Stimulated activated CD4-positive, alpha-beta T cell treated with anti-CD3 and anti-CD28 coated beads, Interleukin-12 subunit alpha, Interleukin-12 subunit beta, amount 100 ng/mL, for 4 hours (primary cell): ENCODE results near the gene KCNIP1.

Experiments
- DNase-seq: peaks from one replicate; pipeline ENCODE4 v3.0.0-alpha.2; 2020

KCNIP1 gene

DNA sequence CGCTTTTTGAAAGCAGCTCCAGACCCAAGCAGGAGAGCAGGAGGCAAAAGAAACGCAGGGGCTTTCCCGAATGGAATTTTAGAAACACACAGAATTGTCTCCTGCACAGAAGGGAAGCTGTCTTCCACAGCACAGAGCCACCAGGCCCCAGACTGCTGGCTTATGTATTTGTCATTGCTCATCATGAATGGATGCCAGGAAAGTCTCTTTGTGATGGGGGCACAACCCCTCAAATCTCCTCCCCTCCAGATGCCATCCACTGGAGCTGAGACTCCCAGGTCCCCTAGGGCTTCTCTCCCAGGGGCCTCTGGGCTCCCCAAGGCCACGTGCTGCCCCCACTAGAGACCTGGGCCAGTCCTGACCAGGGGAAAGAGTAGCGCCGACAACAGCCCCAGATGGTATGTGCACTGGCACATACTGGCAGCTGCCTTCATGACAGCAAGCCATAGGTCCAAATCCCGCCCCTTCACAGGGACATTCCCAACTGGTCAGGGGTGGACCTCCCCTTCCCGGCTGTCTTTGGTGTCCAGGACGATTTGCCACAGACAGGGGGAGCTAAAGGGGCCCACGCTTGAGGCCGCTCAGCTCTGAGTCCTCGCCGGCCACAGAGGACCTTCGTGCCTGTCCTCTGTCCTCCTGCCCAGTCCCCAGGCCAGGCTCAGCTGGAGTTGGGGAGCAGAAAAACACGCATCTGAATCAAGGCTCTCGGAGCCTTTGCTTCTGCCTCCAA is 127.8 kb downstream of the KCNIP1 start:
- no peak for DNase-seq

DNA sequence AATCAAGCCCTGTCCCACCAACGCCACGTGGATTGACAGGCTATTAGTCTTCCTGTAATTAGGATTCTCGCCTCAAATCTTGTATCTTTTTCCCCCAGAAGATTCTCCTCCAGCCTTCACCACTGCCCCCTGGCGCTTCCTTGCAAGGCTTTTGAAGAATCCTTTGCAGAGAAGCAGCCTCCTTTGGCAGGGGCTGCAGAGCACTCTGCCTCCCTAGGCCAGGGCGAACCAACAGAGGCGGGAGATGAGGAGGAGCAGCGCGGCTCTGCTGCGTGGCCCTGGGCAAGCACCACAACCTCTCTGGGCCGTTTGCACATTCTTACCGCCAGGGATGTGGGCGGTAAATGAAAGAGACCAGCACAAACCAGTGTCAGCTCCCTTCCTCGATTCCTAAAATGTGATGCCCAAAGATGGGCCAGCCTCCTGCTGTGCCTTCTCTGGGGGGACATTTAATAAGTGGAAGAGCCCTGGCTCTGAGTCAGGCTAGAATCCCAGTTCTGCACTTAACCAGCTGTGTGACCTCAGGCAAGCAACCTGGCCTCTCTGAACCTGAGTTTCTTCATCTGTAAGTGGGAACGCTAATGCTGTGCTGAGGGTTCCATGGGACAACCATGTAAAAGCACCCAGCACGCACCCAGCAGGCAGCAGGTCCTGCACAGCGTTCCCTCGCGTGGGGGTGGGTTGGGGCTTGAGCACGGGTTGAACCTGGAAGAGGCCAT is 128.6 kb downstream of the KCNIP1 start:
- no peak for DNase-seq

DNA sequence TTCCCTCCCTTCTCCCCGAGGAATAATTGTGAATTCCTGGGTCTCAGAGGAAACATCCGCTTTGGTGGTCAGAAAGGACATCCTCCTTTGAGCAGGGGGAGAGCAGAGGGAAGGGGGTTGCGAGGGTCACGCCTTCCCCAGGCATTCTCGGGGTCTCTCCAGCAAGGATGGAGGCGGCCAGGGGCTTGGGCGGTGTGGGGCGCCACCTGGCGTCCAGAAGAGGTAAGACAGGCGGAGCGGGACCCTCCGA is 129.1 kb downstream of the KCNIP1 start:
- DNase-seq, result peak; percentile 62

DNA sequence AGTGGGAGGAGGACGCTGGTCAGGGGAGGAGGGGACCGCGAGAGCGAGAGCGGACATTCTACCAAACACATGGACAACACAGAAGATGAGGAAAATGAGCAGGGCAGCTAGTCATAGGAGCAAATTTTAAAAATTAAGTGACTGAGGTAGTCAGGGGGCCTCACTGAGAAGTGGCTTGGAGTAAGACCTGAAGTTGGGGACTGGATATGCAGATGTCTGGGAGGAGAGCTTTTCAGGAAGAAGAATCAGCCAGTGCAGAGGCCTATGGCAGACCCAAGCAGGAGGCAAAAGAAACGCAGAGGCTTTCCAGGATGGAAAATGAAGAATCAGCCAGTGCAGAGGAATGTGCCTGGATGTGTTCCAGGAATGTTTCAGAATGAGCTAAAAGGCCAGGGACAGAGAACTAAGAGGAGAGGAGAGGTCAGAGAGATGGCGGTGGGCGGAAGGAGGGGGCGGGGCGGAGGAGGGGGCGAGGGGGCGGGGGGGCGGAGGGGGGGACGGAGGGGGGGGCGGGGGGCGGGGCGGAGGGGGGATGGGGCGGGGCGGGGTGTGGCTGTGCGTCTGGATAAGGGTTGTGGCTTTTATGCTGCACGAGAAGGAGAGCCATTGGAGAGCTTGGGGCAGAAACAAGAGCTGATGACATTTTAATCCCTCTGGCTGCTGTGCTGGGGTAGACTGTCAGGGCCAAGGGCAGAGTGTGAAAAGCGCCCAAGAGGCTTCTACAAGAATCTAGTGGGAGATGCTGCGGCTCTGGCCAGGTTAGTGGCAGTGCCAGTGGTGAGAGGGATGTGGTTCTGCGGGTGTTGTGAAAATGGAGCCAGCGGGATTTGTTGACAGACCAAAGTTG is 129.6 kb downstream of the KCNIP1 start:
- DNase-seq, result no peak

DNA sequence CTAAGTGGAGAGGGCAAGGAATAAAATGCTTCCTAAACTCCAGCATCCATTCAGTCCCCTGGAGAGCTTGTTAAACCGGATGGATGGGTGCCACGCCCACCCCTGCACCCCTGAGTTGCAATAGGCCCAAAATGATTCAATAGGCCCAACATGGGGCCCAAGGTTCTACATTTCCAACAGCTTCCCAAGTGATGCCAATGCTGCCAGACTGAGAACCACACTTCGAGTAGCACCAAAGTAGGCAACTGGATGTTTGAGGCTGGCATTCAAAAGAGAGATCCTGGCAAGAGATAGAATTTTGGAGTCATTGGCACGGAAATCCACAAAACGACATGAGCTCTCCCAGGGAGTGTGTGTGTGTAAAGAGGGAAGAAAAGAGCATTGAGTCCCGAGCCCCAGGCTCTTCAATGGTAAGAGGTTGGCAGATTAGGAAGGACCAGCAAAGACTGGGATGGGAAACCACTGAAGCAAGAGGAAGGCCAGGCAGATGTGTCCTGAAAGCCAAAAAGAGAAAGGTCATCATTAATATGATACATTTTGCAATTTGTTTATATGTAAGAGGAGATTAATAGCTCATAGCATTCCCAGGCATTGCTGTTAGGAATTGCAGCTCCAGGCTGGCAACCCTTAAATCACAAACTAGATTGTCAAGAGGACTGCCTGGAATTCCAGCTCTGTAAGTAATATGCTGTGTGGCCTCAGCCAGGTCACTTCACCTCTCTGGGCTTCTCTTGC is 130.6 kb downstream of the KCNIP1 start:
- no peak for DNase-seq

DNA sequence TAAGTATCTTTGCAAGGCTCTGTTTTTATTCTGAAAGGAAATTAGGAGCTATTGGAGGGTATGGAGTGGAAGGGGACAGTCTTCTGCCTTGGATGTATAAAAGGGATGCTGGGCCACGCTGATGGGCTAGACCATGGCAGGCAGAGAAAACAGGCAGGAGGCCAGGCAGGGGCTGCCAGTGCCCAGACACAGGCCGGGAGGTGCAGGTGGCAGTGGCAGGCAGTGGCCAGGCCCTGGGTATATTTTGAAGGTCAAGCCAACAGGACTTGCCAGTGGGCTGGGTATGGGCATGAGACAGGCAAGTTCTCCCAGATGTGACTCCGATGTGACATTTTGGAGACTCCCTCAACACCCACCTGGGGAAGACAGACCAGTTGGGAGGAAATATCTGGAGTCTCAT is 131.9 kb downstream of the KCNIP1 start:
- DNase-seq, result no peak

DNA sequence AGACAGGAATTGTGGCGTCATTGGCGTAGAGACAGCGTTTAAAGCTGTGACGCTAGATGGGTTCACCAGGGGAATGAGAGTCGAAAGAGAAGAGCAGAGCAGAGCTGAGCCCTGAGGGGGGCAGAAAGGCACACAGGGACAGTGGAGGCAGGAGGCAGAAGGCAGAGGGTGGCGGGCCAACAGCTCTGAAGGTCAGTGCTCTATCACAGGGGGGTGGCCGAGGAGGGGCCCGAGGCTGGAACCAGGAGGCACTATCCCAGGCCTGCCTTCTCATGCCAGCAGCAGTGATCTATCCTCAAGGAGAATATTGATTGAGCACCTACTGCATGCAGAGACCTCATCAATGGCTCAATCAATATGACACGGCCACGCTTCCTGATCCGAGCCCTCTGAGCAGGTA is 132.4 kb downstream of the KCNIP1 start:
- no peak for DNase-seq

DNA sequence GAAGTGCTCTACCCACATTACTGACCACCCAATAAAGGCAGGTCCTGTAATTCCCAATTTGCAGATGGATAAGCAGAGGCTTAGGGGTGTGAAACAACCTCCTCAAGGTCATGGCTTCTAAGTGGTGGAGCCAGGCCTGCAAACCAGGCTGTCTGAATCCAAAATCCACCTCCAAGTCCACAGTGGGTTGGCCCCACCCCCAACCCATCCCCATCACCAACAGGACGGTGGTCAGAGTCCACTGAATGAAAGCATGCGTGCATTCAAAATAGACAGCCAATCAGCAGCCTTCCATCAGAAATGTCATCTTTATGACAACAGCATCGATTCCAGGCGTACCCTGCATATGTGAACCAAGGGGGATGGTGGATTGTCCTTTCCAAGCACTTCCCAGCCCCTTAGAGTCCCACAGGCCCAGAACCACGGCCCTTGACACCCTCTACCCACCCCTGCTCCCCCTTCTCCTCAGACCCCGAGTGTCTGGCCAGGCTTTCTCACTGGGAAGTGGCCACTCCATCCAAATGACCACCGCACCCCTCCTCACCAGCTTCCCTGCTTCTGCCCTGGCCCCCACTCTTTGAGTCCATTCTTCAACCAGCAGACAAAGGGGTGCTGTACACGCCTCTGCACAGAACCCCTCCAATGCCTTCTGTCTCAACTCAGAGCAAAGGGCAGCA is 133.1 kb downstream of the KCNIP1 start:
- no peak for DNase-seq

DNA sequence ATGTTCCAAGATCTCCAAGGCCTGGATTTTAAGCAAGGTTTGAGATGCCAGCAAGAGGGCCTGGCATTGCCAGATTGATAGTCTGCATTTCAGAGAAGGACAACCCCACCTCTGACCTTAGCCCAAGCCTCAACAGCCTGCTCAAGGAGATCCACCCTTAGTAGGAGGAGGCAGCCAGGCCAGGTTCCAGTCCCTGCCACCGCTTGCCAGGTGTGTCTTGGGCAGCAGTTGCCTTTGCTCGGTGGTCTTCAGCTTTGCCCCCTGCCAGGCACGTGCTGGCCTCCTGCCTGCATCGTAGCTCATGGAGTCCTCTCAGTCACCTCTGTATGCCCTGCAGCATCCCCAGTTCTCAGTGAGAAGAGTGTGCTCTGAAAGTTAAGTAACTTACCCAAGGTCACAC is 134.2 kb downstream of the KCNIP1 start:
- DNase-seq, result no peak

DNA sequence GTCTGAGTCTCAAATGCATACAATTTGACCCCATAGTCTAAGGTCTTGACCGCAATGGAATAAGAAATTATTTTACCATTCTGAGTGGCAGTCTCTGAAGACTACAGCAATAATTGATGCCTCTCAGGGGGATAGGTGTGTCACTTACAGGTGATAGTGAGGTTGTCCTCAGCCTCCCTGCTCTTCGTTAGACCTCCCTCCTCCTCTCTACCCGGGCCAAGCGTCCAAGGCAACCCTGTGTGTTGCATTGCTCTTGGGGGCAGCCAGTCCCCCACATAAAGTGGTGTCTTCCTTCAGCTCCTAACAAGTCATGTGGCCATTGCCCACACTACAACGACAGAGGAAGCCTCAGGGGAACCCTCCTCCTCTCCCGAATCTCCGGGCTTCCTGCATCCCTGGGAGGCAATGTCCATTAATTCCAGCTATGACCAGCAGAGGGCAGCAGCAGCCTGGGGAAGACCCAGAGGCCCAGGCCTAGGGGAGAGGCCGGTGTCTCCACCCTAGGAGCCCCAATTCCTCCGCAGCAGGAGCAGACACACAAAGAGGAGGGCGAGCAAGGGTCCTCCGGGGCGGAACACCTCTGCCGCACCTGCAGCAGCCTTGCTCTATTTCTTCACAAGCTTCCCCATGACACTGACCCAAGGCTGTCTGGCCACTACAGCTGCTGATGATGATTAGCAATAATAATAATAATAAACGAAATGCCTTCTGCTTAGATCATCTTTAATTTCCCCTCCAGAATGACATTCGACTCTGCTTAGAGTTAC is 134.8 kb downstream of the KCNIP1 start:
- DNase-seq, result peak; percentile 64

DNA sequence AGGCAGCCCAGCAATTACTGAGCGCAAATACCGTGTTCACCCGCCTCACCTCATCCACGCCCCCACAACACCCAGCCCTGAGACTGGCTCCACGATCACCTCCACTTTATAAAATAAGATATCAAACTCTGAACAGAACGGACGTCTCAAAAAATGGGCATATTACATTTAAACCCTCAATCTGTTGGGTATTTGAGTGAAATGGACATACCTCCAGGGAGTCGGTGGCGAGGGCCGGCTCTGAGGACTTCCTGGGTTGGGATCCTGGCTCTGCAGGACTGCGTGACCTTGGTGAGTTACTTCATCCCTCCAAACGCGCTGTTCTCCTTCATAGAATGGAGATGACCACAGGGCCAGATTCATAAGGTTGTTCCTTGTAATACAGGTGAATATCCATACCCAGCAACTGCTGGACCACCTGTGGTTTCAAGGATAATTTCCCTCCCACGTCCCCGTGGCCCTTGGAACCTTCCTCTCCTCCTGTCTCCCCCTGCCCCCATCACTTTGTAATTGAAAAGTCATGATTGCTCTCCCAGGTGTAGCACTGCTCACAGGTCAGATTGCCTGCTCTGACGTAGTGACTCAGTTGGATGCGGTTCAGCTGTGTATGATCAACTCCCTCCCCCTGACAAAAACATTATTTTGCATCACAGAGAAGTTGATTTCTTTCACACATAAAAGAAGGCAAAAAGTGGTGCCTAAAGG is 135.6 kb downstream of the KCNIP1 start:
- DNase-seq, result no peak

DNA sequence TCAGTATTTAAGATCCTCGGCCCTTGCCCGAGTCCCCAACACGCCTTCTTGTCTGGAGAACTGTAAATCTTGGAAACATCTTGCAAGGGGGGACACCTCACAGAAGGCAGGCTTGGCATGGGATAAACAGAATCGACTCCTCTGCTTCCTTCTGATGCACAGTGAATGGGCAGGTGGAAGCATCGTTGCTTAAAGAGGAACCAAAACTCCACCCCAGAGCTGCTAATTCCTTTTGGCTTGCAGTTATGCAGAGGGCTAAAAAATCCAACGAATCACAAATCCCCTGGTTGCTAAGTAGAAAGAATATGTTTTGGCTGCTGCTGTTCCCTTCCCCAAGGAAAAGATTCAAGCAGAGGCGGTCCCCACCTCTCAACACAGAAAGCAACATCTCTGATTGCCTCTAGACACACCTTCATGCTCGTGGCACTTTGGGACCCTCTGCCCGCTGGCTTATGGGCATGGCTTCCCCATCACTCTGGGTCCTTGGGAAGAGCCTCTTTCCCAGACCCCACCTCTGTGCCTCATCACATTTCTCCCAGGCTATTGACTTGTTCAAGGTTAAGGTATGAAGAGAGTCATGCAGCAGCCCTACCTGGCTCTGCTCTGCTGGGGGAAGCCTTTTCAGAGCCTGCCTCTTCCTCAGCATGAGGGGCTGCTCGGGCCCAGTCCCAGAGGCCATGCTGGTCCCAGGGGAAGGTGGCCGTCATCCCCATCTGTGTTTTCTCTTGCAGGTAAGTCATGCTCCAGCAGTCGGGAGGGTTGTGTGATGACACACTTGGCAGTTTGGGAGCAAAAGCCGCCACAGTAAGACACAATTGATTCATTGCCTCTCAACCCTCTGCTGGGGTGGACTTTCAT is 137.1 kb downstream of the KCNIP1 start:
- DNase-seq, result no peak

DNA sequence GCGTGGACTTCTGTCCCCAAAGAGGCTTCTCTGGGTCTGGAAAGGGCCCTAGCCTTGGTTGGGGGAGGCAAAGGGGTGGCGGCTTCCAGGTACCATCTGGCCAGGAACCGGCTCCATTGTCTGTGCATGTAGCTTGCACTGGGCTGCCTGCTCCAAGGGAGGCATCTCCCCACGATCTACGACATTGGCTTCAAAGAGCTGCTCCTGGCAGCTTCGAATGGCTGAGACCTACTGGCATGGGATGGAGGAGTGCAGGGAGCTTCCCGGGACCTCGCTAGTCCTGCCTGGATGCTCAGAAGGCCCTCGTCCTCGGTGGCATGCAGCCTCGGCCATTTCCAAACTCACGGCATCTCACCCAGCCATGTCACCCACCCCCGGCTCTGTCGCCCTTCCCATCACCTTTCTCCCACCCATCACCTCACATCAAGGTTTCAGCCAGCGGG is 137.8 kb downstream of the KCNIP1 start:
- no peak for DNase-seq

DNA sequence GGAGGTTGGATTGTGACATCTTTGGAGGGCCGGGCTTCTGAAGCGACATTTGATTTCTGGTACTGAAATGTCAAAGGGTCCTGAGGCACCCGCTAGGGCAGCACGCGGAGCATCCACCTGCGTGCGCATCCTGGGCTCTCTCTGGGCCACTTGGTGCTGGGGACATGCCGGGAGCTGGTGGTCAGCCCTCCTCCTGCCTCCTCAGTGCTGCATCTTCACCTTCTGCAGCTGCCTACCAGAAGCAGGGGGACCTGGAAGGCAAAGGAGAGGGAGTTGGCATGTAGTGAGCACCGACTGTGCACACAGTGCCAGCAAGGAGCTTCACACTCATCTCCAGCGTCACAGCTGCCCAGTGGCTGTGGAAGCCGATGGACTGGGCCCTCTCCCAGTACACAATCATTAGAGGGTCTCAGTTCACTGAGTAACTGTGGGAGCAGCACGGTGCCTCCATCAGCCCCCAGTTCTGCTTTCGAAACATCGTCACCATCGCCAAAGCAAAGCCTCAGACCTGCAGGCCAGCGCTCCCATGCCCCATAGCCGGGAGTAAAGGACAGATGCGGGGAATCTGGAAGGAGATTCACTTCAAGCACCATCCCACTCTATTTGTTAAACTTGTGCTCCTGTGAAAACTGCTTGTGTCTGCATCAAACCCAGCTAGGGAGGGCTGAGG is 138.4 kb downstream of the KCNIP1 start:
- no peak for DNase-seq

DNA sequence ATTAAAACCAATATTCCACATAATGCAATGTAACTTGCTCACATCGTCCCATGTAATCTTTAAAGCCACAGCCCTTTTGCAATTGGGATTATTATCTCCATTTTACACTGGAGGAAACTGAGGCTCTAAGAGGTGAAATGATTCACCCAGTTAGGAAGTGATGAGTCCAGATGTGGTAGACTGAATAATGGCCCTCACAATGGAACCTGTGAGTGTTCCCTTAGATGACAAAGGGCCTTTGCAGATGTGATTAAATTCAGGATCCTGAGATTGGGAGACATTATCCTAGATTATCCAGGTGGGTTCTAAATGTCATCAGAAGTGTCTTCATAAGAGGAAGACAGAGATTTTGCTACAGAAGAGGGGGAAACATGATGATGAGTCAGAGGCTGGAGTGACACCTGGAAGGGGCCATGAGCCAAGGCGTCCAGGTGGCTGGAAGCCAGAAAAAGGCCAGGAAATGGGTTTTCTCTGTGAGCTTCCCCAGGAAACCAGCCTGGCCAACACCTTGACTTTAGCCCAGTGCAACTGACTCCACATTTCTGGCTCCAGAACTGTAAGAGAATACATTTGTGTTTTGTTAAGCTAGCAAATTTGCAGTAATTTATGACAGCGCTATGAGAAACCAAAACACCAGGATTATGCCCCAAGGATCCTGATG is 139.1 kb downstream of the KCNIP1 start:
- no peak for DNase-seq

DNA sequence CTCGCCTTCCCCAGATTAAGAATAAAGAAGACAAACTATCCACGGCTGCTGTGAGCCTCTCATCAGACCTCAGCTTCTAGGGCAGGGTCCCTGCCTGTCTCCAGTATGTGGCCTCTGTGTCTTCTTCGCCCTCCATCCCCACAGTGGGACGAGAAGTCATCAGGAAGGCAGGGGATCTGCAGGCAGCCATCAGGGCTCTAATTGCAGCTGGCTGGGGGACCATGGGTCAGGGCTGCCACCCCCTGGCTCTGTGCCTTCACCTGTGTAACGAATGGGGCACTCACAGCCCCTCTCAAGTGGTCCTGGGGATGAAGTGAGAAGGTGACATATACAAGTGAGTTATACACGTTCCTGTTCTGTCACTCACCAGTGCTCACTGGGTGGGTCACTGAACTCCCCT is 139.8 kb downstream of the KCNIP1 start:
- no peak for DNase-seq

DNA sequence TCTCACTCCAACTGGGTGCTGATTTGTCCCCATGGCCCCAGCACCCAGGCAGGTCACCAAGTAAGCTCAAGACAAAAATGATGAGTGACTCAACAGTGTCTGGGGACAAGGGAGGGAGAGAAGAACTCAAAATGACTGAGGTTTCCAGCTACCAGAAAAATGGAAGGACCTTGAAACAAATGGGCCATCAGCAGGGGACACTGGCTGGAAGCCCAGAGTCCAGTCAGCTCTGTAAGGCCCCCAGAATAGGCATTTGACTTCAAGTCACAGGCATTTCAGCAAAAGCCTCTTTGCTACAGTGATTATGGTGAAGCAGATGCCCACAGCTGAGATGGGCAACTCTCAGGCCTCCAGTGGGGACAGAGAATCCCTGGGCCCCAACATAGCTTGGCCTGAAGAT is 140.7 kb downstream of the KCNIP1 start:
- no peak for DNase-seq

DNA sequence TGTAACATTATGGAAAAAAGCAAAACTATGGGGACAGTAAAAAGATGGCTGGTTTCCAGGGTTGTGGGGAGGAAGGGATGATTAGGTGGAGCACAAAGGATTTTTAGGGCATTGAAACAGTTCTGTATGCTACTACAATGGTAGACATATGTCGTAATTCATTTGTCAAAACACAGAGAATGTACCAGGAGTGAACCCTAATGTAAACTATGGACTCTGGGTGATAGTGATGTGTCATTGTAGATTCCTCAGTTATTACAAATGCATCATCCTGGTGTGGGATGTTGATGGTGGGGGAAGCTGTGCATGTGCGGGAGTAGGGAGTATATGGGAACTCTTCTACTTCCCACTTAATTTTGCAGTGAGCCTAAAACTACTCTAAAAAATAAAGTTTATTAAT is 144.7 kb downstream of the KCNIP1 start:
- DNase-seq, result no peak

DNA sequence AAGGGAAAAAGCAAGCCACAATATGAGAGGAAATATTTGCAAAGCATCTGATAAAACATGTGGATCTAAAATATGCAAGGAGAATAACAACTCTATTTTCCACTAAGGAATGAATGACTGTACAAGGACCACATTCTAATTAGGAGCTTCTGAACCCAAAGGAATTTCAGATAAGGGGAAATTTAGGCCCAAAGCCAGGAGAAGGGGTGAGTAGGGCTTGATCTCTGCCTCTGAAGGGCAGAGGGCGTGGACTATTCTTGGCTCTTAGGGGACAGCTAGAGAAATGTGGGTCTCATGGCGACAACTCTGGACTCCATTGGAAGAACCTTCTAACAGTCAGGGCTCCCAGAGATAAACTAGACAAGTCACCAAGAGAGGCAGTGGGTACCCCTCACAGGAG is 147.0 kb downstream of the KCNIP1 start:
- DNase-seq, result no peak
